HG03196 (cell line): Measurements from ENCODE around the gene TRPM3.

Experiments
- ATAC-seq: cut with Tn5 transposase; IDR thresholded peaks from one replicate; pipeline ENCODE4 v1.9.1; 2021; ENCODE audit not compliant: unreplicated experiment

Gene TRPM3

DNA sequence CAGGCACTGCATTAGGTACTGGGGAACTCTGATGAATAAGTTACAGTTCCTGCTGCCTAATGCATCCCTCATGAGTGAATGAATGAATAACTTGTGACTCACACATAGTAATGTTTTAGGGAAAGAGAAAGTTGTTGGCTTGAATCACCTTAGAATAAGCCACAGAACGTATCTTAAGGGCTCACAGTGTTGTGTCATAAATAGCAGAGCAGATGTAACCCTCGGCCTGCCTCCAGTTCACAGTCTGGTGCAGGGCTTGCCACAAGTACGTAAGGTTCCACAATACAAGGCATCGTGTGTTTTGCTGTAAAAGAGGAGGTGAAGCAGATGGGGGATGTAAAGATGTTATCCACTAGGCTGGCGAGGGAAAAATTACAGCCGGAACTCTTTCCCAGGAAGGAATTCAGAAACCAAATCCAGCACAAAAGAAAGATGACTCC is 218.7 kb downstream of the TRPM3 start:
- ATAC-seq: peak; percentile 91

DNA sequence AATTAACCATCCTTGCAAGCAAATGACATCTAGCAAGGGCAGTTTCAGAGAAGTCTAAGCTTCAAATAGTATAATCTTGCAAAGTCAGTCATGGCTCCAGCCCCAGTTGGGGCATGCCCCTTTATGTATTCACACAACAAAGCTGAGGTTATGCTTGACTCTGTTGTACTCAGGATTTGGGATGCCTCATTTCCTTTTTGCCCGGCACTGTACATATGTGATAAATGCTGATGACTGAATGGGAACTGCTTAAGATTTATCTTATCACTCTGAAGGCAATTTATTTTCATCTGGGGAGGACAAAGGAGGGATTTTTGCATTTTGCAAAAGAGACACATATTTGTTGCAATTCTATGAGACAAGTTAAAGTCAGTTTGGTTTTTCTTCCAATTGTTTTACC is 219.2 kb downstream of the TRPM3 start:
- ATAC-seq: no peak

DNA sequence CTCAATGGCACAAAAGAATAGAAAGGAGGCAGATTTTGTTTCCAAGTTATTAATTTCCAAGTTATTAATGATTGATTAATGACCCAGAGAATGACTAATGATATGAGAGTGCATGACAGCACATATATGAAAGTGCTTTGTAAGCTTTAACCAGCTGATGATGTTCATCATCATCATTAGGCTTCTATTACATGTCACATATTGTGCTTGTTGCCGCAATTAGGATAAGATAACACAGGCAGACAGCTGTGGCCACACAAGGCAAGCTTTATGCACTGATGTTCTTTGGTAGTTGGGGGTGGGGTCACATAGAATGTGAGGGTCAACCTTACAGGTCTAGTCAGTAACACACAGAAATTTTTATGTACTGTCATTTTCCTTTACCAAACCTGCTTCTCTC is 219.7 kb downstream of the TRPM3 start:
- ATAC-seq: no peak

DNA sequence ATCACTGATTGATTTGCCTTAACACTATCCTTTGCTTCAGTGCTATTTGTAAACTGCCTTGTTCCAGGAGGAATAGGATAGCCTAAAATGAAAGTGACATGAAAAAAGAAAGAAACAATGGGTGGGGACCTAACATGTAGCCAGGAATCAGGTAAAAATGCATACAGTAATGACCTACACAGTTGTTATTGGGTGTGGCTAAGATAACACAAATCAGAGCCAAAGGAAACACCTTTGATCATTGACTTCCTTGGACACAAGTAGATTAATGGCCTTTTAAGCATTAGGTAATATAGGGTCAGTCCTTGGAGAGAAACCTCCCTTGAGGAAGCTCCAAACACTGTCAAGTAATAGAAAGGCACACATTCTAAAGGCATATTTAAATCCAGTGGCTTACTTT is 220.4 kb downstream of the TRPM3 start:
- no peak for ATAC-seq

DNA sequence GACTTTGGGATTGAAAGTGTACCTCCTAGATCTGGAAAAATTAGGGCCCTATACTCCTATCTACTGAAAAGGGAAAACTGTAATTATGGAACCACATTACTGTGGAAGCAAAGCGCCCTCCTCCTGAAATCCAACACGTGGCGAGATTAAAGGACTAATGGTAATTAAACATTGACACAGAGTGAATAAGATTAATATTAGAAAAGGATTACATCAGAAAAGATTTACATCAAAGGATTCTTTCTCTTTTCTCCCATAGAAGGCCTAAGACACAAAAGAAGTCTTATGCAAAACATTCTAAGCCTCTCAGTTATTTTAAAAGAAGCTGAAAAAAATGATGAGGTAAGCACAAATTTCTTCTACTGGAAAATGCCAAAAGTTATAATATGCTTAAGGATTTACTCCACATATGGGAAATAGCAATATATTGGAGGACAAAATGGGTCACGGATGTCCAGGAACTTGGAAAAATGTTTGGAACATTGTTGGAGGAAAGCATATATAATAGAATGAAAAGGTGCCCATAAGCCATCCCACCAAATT is 227.8 kb downstream of the TRPM3 start:
- no peak for ATAC-seq

DNA sequence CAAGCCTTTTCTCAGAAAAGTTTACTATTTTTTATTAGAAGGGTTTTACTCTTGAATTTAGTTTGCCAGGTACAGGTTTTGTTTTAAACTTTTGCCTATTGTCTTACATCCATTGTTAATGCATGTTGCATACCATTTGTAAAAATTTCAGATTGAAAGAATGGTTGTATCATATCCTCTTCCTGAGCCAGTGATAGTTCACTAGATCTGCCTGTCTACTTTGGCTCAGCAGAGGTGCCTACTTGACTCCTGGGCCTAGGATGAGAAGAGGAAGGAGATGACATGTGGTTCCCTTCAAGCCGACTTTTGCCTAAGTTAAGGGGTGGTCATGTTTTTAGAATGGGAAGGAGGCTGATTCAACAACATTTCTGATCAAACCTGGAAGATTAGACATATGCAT is 232.9 kb downstream of the TRPM3 start:
- ATAC-seq: no peak

DNA sequence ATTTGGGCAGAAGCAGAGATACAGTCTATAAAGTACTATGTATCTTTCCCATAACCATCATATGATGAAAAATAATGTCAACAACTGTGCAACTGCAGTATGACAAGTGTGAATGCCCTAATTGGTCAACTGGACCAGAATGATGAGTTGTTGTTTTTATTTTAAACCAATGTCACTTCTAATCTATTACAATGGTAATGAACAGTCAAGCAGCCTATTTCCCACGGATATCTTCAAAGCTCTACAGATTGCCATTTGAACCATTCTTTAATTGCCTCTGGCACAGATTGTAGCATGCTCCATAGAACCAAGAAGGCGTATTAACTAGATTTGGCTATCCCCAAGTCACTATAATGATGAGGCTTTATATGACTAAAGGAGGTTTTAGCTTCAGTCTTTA is 233.6 kb downstream of the TRPM3 start:
- ATAC-seq: no peak

DNA sequence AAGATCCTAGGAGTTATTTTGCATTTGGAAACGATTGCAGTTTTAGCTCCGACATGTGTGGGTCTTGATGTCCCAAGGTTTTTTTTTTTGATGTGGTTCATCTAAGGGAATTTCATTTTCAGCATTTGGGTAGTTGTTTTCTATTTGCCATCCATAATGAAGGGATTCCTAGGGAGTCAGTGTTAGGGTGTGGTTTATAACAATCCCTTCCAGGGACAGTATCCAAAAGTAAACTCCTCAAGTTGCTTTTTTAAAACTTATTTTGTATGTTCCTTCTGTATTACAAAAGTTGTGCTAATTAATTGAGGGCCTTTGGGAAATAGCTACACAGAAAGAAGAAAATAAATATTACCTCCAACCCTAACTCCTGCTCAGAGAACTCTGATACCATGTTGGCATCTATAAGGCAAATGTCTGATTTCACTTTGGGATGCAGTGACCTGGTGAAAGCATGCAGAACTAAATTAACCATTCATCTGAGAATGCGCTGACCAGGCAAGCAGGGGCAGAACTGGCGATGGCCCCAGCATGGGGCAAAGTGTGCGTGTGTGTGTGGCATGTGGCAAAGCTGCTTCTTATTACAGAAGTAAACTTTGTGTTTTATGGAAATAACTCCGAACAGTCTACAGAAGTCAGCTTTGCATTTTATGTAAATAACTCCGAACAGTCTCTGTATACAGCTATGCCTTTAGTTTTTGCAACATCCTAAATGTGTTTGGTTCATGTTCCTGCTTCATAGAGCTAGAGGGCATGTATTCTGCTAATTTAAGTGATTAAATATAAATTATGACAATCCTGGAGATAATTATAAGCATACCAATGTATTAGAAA is 237.2 kb downstream of the TRPM3 start:
- no peak for ATAC-seq

DNA sequence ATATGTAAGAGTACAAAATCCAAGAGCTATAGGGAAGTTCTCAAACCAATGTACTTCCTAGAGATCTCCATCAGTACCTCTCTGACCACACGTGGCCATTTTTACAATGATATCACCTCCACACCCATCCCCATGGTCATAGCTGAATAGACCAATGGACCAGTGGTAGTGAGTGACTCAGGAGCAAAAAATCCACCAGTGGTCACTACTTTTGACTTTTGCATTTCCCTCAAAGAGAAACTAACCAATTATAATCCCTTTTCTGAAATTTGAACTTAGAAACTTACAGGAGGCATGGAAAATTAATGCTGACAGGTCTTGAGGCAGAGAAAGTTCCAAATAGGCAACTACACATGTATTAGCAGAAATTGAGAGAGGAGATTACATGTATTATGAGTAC is 238.4 kb downstream of the TRPM3 start:
- no peak for ATAC-seq

DNA sequence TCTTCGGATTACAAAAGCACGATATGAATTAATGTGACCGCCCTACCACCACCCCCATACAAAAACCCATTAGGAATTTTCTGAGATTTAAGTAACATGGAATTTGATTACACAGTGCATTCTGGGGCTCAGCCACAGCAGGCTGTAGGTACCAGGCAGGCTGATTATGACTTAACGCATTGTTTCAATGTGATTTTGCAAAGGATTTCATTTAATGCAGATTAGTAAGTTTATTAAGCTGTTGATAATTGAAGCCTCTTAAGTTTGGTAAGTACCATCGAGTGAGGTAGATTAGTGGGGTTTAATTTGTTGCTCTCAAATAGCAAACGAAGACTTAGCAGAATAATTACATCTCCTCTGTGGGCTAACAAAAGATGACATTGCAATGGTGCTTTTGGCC is 240.1 kb downstream of the TRPM3 start:
- no peak for ATAC-seq

DNA sequence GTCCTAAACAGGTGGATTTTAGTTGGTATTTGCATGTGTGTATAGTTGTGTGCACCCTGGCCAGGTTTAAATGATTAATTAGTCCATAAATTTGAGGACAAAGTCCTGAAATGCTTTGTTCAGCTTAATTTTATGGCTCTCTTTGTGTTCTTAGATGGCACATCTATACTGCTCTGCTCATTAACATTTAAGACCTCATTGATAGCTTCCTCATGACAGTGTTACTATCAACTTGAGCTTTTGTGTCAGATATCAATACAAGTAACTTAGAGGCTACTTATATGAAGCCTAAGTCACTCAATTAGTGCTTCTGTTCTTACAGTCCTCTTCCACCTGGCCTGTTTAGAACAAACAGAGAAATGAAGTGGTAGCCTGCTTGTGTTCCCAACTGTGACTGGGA is 240.9 kb downstream of the TRPM3 start:
- ATAC-seq: no peak

DNA sequence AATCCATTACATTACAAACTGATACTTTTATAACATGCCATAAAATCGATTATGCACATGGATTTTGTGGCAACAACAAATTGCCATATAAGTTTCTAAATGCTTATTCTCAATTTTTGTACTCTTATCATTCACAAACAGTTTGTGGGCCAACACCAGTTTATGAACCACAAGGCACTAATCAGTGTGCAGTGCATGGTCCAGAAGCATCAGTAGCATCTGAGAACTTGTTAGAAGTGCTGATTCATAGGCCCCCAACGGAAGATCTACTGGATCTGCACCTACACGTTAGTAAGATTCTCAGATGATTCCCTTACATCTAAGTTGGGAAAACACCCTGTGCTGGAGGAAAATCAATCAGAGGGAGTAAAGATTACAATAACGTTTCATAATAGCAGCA is 242.8 kb downstream of the TRPM3 start:
- no peak for ATAC-seq

DNA sequence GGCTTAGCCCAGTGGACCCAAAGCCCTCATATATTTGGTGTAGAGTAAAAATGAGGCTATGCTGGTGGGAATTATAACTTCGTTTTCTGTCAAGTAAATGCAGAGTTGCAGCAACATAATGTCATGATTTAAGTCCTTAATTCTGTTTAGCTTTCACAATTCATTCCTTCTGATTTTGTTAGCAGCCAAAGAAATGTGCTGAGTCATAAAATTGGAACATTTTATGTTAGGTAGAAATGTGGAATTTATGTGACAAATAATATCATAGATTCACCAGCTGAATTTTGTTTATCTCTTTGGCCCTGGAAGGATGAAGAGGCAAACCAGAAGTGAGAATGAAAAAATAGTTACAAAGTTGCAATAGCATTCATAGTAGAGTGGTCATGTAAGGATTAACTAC is 247.0 kb downstream of the TRPM3 start:
- ATAC-seq: no peak

DNA sequence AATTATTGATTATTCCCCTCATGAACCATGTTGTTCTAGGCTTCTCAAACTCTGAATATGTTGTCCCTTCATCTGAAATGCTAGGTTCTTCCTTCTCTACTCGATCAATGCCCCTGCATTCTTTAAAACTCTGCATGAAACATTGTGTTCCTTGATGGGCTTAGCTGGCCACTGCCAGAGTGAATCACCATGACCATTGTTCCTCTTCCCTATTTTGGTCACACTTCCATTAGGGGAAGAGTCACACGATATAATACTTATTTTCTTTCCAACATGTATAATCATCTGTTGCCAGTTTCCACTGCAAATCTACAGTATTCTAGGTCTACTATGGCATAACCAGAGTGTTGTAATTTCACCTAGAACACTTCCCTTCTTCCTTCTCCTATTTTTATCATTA is 247.9 kb downstream of the TRPM3 start:
- no peak for ATAC-seq

DNA sequence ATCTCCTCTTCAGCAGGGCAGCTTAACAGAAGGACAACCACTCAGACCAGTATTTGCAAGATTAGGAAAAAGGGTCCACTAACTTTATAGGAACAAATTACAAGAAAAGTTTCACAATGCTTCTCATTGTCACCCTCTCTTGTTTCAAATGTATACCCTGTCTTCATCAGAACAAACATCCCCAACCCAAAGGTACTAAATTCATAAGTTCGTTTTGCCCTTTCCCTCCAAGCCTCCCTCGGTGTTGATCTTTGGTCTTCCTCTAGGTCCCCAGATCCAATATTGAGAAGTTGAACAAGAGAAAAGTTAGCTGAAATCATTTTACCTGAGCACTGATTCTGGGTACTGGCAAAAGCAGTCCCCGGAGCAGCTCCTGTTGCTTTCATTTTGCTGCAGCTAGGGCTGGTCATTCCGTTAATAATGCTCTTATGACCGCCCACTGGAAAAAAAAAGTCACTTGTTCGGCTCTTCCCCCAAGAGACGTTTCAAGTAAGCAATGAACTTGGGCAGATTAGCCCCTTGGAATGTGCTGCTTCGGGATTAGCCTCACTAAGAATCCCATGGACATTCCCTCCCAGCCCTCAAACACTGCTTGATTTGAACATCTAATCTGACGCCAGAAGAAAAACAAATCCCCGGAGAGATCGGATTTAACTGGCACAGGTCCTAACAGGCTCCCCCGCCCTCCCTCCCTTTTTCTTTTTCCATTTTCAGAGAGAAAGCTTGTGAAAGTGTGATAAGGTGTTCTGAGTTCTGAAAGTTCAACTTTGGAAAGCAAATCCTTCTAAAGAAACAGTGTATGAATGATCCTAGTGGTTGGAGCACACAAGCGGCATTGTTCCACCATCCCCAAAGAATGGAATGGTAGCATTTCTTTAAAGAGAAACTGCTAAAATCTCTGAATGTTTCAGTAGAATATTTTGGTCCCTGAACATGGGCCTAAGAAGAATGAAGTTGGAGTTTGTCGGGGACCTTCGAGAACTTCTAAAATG is 252.5 kb downstream of the TRPM3 start:
- ATAC-seq: no peak

DNA sequence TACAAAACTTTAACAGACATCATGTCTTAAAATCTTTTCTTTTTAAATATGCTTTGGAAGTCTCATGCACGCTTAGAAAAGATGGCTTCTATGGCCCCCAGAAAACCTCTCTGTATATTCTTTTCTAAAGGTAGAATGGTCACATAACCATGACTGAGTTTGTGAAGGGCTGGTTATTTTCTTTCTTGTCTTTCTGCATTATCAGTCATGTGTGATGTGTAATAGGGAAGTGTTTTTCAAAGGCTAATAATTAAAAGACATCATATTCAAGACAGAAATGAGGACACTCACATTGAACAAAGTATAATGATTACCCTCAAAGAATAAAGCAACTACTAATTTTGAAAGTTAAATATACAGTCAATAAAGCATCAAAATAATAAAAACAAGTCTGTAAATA is 253.4 kb downstream of the TRPM3 start:
- no peak for ATAC-seq

DNA sequence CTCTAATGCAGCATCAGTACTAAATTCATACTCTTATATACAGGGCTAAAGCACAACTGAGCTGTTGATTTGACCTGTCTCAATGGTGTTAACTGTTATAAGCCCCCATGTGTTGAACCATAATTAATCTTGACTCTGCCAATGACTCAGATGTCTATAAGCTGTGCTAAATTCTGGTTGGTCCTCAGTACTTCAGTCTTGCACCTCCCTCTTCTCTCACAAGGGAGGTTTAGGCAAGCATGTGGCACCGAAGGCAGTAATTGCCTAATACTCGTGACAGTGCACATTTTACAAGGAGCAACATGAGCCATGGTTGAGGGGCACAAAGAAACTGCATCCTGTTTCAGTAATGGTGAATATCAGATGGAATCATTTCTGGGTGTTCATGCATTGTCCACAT is 255.9 kb downstream of the TRPM3 start:
- no peak for ATAC-seq

DNA sequence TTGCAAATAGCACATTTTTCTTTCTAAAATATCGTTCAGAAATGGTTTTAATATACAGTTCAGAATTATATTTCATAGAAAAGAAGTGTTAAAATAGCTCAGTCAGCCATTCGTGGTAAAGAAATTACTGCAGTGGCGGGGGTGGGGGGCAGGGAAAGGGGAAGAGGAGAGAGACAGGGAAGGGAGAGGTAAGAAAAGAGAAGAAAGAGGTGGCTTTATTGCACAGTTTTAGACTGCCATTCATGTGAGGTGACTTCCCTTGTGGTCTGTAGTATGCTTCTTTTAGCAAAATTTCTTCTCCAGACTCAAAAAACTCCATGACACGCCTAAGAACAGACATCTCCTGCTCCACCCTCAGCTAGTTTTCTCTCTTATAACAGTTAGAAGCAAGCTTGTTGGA is 259.6 kb downstream of the TRPM3 start:
- no peak for ATAC-seq

DNA sequence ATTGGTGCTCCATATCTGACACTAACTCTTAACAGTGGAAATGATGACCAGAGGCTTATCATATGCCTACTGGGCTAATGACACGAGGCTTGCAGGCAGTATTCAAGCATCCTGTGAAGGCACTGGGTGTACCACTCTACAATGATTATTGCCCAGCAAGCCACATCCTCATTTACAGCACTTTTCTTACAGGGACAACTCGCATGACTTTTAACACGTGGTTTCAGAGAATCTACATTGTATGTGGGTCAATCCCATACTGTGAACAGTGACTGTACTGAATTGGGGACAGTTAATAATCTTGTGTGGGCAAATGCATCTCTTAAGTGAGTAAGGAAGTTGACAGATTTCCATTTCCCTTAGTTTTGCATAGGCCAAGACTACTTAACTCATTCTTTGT is 260.0 kb downstream of the TRPM3 start:
- ATAC-seq: no peak

DNA sequence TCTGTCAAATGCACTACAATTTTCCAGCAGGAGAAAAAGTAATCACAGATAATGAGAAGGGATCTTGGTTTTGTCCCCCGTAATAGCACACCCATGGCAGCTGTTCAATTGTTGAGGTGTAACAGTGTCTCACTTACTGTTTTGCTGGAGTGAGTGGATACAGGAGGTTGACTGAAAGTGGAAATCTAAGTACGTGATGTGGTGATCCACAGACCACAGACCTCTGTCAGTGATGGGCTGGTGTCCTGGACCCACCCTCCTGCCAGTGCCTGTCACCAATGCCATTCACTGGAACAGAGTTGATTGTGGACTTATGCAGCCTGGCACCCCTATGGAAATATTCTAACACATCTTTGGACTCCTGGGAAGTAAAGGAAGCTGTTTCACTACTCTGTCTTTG is 261.7 kb downstream of the TRPM3 start:
- no peak for ATAC-seq

DNA sequence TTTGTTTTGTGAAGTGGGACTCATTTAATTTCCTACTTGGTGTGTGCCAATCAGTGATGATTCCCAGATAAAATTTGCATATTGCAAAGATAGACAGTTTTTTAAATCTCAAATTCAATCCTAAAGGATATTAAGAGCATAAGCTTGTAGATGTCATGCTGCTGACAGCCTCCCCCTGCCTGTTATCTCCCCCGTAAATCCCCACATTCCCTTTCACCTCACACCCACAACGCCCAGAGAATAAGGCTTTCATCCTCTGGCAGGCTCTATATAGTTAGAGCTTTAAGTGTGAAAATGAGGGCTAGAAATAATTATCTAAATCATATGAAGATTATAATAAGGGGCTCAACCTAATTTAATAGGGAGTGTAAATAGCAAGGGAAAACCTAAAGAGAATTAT is 265.0 kb downstream of the TRPM3 start:
- no peak for ATAC-seq
